Fibroblast of the aortic adventitia (primary cell): Measurements from ENCODE around the gene NPAS2. TPM values are rescaled to one million over a fixed set of nuclear protein-coding genes. Genes with fewer than 3 reads are reported as not detected.

Source experiments
- DNase-seq: peaks from one replicate; pipeline ENCODE4 v3.0.0-alpha.2; 2010; ENCODE audit warnings: low read depth
- H3K4me3 ChIP-seq: 2 replicates; pipeline ENCODE4 v1.5.1; 2011; ENCODE audit warnings: low read depth, mild to moderate bottlenecking, control low read depth, low read length, moderate library complexity
- total RNA-seq: library from RNA; depleted of rRNA; stranded (reverse); fragments of >200 nt; gene quantifications from 2 replicates; pipeline ENCODE4 v1.2.3, GENCODE V29; 2012; ENCODE audit warnings: low replicate concordance
- TF ChIP-seq, protein P1 (sequence below): IDR thresholded peaks from 2 replicates; pipeline ENCODE4 v1.5.1; 2011; ENCODE audit warnings: mild to moderate bottlenecking, low read length, control low read depth, inconsistent platforms; ENCODE audit not compliant: insufficient read depth

NPAS2 gene
- total RNA-seq, 1 donor: 24.3 TPM

DNA sequence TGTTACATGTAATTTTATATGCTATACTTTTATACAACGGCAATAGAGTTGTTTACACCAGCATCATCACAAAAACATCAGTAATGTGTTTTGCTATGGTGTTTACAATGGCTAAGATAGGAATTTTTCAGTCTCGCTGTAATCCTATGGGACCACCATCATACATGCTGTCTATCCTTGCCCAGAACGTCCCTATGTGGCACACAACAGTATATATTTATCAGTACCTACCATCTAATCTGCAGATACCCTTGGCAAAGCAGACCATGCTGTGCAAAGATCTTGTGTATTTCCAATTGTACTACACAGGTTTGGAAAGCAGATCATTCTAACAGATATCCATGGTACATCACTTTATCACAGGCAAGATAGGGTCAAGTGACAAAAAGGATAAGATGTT lies 197.4 kb downstream of the NPAS2 start:
- H3K4me3 ChIP-seq: no peak overlapping the region
- TF ChIP-seq, protein P1, sequence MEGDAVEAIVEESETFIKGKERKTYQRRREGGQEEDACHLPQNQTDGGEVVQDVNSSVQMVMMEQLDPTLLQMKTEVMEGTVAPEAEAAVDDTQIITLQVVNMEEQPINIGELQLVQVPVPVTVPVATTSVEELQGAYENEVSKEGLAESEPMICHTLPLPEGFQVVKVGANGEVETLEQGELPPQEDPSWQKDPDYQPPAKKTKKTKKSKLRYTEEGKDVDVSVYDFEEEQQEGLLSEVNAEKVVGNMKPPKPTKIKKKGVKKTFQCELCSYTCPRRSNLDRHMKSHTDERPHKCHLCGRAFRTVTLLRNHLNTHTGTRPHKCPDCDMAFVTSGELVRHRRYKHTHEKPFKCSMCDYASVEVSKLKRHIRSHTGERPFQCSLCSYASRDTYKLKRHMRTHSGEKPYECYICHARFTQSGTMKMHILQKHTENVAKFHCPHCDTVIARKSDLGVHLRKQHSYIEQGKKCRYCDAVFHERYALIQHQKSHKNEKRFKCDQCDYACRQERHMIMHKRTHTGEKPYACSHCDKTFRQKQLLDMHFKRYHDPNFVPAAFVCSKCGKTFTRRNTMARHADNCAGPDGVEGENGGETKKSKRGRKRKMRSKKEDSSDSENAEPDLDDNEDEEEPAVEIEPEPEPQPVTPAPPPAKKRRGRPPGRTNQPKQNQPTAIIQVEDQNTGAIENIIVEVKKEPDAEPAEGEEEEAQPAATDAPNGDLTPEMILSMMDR: no peak
- DNase-seq: no peak

DNA sequence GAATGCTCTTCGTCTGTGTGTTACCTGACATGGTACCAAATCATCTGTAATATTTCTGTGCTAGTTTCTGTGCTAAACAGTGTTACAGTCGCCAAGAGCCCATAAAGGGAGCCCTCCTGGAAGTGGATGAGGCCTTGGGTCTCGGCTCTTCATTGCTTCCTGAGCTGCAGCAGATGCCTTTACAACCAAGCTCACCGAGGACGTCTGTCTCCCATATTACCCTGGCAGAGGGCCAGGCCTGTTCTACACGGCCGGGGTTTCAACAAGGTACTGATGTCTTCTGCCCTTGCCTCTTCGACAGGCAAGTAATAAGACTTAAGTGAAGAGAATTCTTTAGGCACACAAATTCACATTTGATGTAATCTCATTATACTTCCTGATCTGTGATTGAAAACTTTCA lies 199.0 kb downstream of the NPAS2 start:
- no peak for DNase-seq
- TF ChIP-seq, protein P1: no peak
- H3K4me3 ChIP-seq: no peak overlapping the region

DNA sequence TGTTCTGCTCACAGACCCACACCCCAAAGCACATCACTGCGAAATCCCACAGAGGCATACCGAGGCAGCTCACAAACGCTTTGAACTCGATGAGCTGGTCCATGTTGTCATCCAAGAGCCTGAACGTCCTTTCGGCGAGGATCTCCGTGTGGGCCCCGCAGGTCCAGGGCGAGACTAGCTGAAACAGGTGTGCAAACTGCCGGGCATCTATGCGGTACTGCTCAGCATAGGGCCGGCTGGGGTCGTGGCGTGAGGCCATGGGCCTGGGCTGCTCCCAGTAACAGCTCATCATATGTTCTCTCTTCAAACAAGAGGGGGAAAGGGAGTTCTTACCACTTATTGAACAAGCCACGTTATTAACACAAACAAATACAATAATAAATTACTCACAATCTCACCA lies 202.3 kb downstream of the NPAS2 start:
- TF ChIP-seq, protein P1: no peak
- no peak for DNase-seq
- no peak overlapping the region for H3K4me3 ChIP-seq

DNA sequence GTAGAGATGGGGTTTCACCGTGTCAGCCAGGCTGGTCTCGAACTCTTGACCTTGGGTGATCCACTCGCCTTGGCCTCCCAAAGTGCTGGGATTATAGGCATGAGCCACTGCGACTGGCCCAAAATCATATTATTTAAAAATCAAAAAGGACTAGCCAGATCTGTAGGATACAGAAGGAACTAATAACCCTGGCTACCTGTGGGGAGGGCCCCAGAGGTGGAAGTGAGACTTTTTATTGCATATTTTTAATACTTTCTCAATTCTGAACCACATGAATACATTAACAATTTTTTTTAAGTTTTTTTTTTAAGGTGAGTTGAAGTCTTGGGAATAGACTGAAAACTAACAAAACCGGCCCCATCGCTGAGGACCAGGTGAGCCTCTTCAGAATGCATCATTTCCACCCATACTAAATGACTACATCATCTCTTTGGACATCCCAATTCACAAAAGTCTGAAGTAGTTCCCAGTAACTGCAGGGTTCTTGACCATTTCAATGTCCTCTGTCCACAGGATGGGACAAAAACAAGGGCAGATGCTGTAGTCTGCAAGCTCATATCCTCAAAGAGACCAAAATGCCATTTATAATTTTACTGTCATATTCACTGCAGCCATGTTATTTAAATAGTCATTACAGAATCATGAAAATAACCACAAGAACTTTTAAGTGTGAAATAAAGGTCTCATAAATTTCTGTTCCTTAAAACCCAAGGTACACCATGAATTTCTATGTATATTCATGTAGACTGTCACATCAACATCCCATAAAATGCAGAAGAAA lies 203.6 kb downstream of the NPAS2 start:
- DNase-seq: no peak
- no peak overlapping the region for H3K4me3 ChIP-seq
- TF ChIP-seq, protein P1: no peak

DNA sequence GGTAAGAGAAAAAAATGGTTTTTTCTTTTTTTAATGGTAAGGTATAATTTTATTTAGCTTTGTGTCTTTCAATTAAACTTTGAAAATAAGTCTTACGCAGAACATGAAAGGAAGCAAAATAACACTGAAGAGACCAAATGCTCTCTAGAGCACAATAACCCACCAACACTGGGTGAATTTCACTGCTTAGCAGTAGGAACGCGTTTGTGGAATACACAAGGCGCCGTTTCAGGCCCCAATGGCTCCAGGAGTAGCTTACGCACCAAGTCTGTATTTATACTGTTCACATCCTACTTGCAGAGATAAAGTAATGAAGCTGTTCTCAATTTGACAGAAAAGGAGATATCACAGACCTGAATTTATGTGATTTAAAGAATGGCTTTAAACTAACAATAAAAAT lies 205.6 kb downstream of the NPAS2 start:
- no peak overlapping the region for H3K4me3 ChIP-seq
- DNase-seq: no peak
- TF ChIP-seq, protein P1: no peak

DNA sequence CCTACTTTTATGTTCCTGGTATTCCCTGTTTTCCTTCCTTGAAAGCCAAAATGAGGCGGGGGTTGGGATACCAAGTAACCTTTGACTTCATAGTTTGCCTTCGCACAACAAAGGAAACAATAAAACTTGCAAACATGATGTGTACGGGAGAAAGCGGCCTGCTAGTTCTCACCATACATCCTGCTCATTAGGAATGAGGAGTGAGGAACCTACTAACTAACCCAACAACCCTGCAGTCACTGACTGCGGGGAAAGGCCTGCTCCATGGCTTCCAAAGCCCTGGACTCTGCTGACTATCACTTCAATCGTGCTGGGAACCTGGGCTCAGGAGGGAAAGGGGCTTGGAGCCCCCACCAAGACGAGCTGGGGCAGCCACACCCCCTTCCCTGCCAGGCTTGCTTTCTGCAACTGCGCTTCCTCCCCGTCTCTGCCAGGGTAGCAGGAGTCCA lies 206.3 kb downstream of the NPAS2 start:
- TF ChIP-seq, protein P1: no peak
- DNase-seq: no peak
- no peak overlapping the region for H3K4me3 ChIP-seq
